ENCODE results near the gene KIRREL3.

KIRREL3 gene

GRCh38 chr11:126578426-126578825 is 422.1 kb downstream of the KIRREL3 start:
- POLR2A ChIA-PET: no interaction called here
- no peak overlapping the region for H3K4me3 ChIP-seq (ENCODE audit: low read depth, low read length)
- CTCF ChIA-PET: interaction anchor here (0.8 to 1.7 kb wide), 4 partner anchors 10 to 412 kb away, joined by 3 to 4 read pairs (median 4); no protein-coding TSS in a partner anchor
- no peak for TF ChIP-seq CTCF (IDR thresholded peaks at IDR 0.05; ENCODE audit: insufficient read depth, low read length, missing control alignments)
- DNase-seq (ENCODE audit: low read depth, low spot score): no peak

GRCh38 chr11:126578021-126578420 is 422.5 kb downstream of the KIRREL3 start:
- ChIA-PET POLR2A (no interaction called here), CTCF (interaction anchor here (0.8 to 1.2 kb wide), 4 partner anchors 10 to 413 kb away, joined by 3 to 4 read pairs (median 4); no protein-coding TSS in a partner anchor)
- no peak overlapping the region for H3K4me3 ChIP-seq (ENCODE audit: low read depth, low read length)
- no peak for DNase-seq (ENCODE audit: low read depth, low spot score)
- TF ChIP-seq CTCF (IDR thresholded peaks at IDR 0.05; ENCODE audit: insufficient read depth, low read length, missing control alignments): no peak

GRCh38 chr11:126575849-126576248 is 424.7 kb downstream of the KIRREL3 start:
- POLR2A ChIA-PET: no interaction called here
- no peak for DNase-seq (ENCODE audit: low read depth, low spot score)
- no peak for TF ChIP-seq CTCF (IDR thresholded peaks at IDR 0.05; ENCODE audit: insufficient read depth, low read length, missing control alignments)
- no peak overlapping the region for H3K4me3 ChIP-seq (ENCODE audit: low read depth, low read length)
- CTCF ChIA-PET: interaction anchor here (0.9 to 1.7 kb wide), 6 partner anchors 8 to 394 kb away, joined by 3 to 4 read pairs (median 3); no protein-coding TSS in a partner anchor

- CTCF ChIA-PET: interaction anchor here (0.6 to 1.8 kb wide), 15 partner anchors 9 to 446 kb away, joined by 3 to 5 read pairs (median 3); no protein-coding TSS in a partner anchor
- H3K4me3 ChIP-seq (ENCODE audit: low read depth, low read length): no peak overlapping the region
- POLR2A ChIA-PET: no interaction called here
- DNase-seq (ENCODE audit: low read depth, low spot score): no peak
- TF ChIP-seq CTCF (IDR thresholded peaks at IDR 0.05; ENCODE audit: insufficient read depth, low read length, missing control alignments): peak; percentile 22
Measured at GRCh38 chr11:126573325-126573978, 427.1 kb downstream of the KIRREL3 start.

GRCh38 chr11:126570489-126570888 is 430.1 kb downstream of the KIRREL3 start:
- POLR2A ChIA-PET: no interaction called here
- DNase-seq (ENCODE audit: low read depth, low spot score): no peak
- no peak for TF ChIP-seq CTCF (IDR thresholded peaks at IDR 0.05; ENCODE audit: insufficient read depth, low read length, missing control alignments)
- CTCF ChIA-PET: interaction anchor here (1.6 kb wide), 1 partner anchor 90 kb away, joined by 3 read pairs; no protein-coding TSS in a partner anchor
- no peak overlapping the region for H3K4me3 ChIP-seq (ENCODE audit: low read depth, low read length)

GRCh38 chr11:126567419-126567818 is 433.2 kb downstream of the KIRREL3 start:
- ChIA-PET CTCF (interaction anchor here (1.5 kb wide), 1 partner anchor 8 kb away, joined by 4 read pairs; no protein-coding TSS in a partner anchor), POLR2A (no interaction called here)
- TF ChIP-seq CTCF (IDR thresholded peaks at IDR 0.05; ENCODE audit: insufficient read depth, low read length, missing control alignments): no peak
- H3K4me3 ChIP-seq (ENCODE audit: low read depth, low read length): no peak overlapping the region
- no peak for DNase-seq (ENCODE audit: low read depth, low spot score)
